Measurements from ENCODE around the gene JMJD4. TPM values are rescaled to one million over a fixed set of nuclear protein-coding genes. Genes with fewer than 3 reads are reported as not detected.
A peak's percentile ranks its signal among the peaks of the same experiment; 100 is the strongest.

JMJD4 gene
- total RNA-seq, 1 donor from 2014 or later, result 20.6 TPM

- no peak overlapping the region for H3K27ac Mint-ChIP-seq
- H3K27me3 Mint-ChIP-seq (ENCODE audit: low read depth), result no peaks in the 10 kb centered on the region
- peaks cover 10% of the 10 kb centered on the region for H3K4me1 Mint-ChIP-seq
- H3K9me3 Mint-ChIP-seq, result no peaks in the 10 kb centered on the region
- no peak for DNase-seq (ENCODE audit: low spot score in 2 of 2, unreplicated experiment in 2 of 2)
- no peak overlapping the region for H3K4me3 Mint-ChIP-seq
- TF ChIP-seq CTCF (IDR thresholded peaks at IDR 0.05; ENCODE audit: unreplicated experiment), result no peak
- H3K36me3 Mint-ChIP-seq, result peaks cover 4% of the 10 kb centered on the region
Measured at GRCh38 chr1:227740401-227740960, 5.4 kb upstream of the JMJD4 start.

GRCh38 chr1:227739636-227740035, 4.5 kb upstream of the JMJD4 start:
- TF ChIP-seq CTCF (IDR thresholded peaks at IDR 0.05; ENCODE audit: unreplicated experiment), result no peak
- Mint-ChIP-seq H3K36me3 (peaks cover 4% of the 10 kb centered on the region), H3K4me1 (peaks cover 11% of the 10 kb centered on the region), H3K9me3 (no peaks in the 10 kb centered on the region), H3K27ac (no peak overlapping the region), H3K4me3 (no peak overlapping the region), H3K27me3 (ENCODE audit: low read depth) (no peaks in the 10 kb centered on the region)
- no peak for DNase-seq (ENCODE audit: low spot score in 2 of 2, unreplicated experiment in 2 of 2)

- H3K36me3 Mint-ChIP-seq, result peaks cover 4% of the 10 kb centered on the region
- DNase-seq (ENCODE audit: low spot score in 2 of 2, unreplicated experiment in 2 of 2), result no peak
- H3K9me3 Mint-ChIP-seq, result no peaks in the 10 kb centered on the region
- no peaks in the 10 kb centered on the region for H3K27me3 Mint-ChIP-seq (ENCODE audit: low read depth)
- H3K27ac Mint-ChIP-seq, result no peak overlapping the region
- H3K4me3 Mint-ChIP-seq, result no peak overlapping the region
- H3K4me1 Mint-ChIP-seq, result peaks cover 16% of the 10 kb centered on the region
- TF ChIP-seq CTCF (IDR thresholded peaks at IDR 0.05; ENCODE audit: unreplicated experiment), result no peak
Measured at GRCh38 chr1:227738820-227739219, 3.7 kb upstream of the JMJD4 start.

GRCh38 chr1:227736814-227737432, 1.8 kb upstream of the JMJD4 start:
- no peak for DNase-seq (ENCODE audit: low spot score in 2 of 2, unreplicated experiment in 2 of 2)
- Mint-ChIP-seq H3K27me3 (ENCODE audit: low read depth) (no peaks in the 10 kb centered on the region), H3K4me1 (peaks cover 22% of the 10 kb centered on the region), H3K36me3 (peaks cover 4% of the 10 kb centered on the region), H3K4me3 (peak overlapping the region; percentile 87), H3K27ac (peak overlapping the region; percentile 76), H3K9me3 (no peaks in the 10 kb centered on the region)
- no peak for TF ChIP-seq CTCF (IDR thresholded peaks at IDR 0.05; ENCODE audit: unreplicated experiment)

GRCh38 chr1:227735539-227736285, 610 bp upstream of the JMJD4 start:
- DNase-seq (ENCODE audit: low spot score in 2 of 2, unreplicated experiment in 2 of 2), result no peak
- H3K36me3 Mint-ChIP-seq, result peaks cover 4% of the 10 kb centered on the region
- peak overlapping the region; percentile 84 for H3K27ac Mint-ChIP-seq
- peaks cover 22% of the 10 kb centered on the region for H3K4me1 Mint-ChIP-seq
- no peaks in the 10 kb centered on the region for H3K27me3 Mint-ChIP-seq (ENCODE audit: low read depth)
- peak overlapping the region; percentile 87 for H3K4me3 Mint-ChIP-seq
- no peaks in the 10 kb centered on the region for H3K9me3 Mint-ChIP-seq
- no peak for TF ChIP-seq CTCF (IDR thresholded peaks at IDR 0.05; ENCODE audit: unreplicated experiment)
